HG02938 (cell line): ENCODE results near the gene TRAPPC10.

ENCODE experiments used
- ATAC-seq: cut with Tn5 transposase; IDR thresholded peaks from one replicate; pipeline ENCODE4 v1.9.1; 2021; ENCODE audit warnings: mild to moderate bottlenecking, moderate library complexity; ENCODE audit not compliant: unreplicated experiment

The TRAPPC10 gene

GRCh38 chr21:43997766-43998742, 14.1 kb upstream of the TRAPPC10 start:
- no peak for ATAC-seq

- no peak for ATAC-seq
These were observed 11.7 kb upstream of the TRAPPC10 start for GRCh38 chr21:44000360-44000759.

- ATAC-seq, result no peak
These were observed 9.6 kb upstream of the TRAPPC10 start for GRCh38 chr21:44002511-44002910.

GRCh38 chr21:44003307-44003966, 8.7 kb upstream of the TRAPPC10 start:
- no peak for ATAC-seq

- no peak for ATAC-seq
These were observed 7.0 kb upstream of the TRAPPC10 start for GRCh38 chr21:44005071-44005470.

GRCh38 chr21:44005593-44005992, 6.5 kb upstream of the TRAPPC10 start:
- ATAC-seq, result no peak

GRCh38 chr21:44006017-44006619, 6.0 kb upstream of the TRAPPC10 start:
- no peak for ATAC-seq

- ATAC-seq, result no peak
These were observed 5.5 kb upstream of the TRAPPC10 start for GRCh38 chr21:44006656-44007055.

GRCh38 chr21:44010429-44010828, 1.7 kb upstream of the TRAPPC10 start:
- no peak for ATAC-seq

GRCh38 chr21:44011123-44011522, 986 bp upstream of the TRAPPC10 start:
- no peak for ATAC-seq

GRCh38 chr21:44012474-44013379, 618 bp downstream of the TRAPPC10 start:
- ATAC-seq, result peak; percentile 55

GRCh38 chr21:44013380-44014088, 1.4 kb downstream of the TRAPPC10 start:
- no peak for ATAC-seq

GRCh38 chr21:44017601-44018000, 5.5 kb downstream of the TRAPPC10 start:
- ATAC-seq, result no peak

GRCh38 chr21:44018127-44018526, 6.0 kb downstream of the TRAPPC10 start:
- ATAC-seq, result no peak

- no peak for ATAC-seq
These were observed 6.9 kb downstream of the TRAPPC10 start for GRCh38 chr21:44018813-44019567.

- no peak for ATAC-seq
These were observed 7.5 kb downstream of the TRAPPC10 start for GRCh38 chr21:44019568-44019958.

GRCh38 chr21:44020551-44020950, 8.4 kb downstream of the TRAPPC10 start:
- ATAC-seq, result no peak

- no peak for ATAC-seq
These were observed 9.0 kb downstream of the TRAPPC10 start for GRCh38 chr21:44021064-44021463.

GRCh38 chr21:44024257-44024656, 12.1 kb downstream of the TRAPPC10 start:
- ATAC-seq, result no peak
